Testis (tissue), 3 donors: Measurements from ENCODE around the gene ADCY2. TPM values are rescaled to one million over a fixed set of nuclear protein-coding genes. Genes with fewer than 3 reads are reported as not detected.

Experiments
- DNase-seq: peaks from one replicate; pipeline ENCODE4 v3.0.0-alpha.2; 2019
- H3K27ac ChIP-seq, 2 donors: fragments of 200-600 bp; sonication (generic); one replicate each; pipeline ENCODE4 v1.5.1; 2019
- H3K27me3 ChIP-seq: fragments of 200-600 bp; sonication (generic); one replicate; pipeline ENCODE4 v1.5.1; 2019
- H3K36me3 ChIP-seq: fragments of 200-600 bp; sonication (generic); one replicate; pipeline ENCODE4 v1.5.1; 2017; ENCODE audit warnings: low read depth; ENCODE audit errors: missing control alignments
- H3K4me1 ChIP-seq: fragments of 200-600 bp; sonication (generic); one replicate; pipeline ENCODE4 v1.5.1; 2019
- H3K4me3 ChIP-seq, 2 donors: fragments of 200-600 bp; sonication (generic); one replicate each; pipeline ENCODE4 v1.5.1; 2017 to 2019
- H3K9me3 ChIP-seq: fragments of 200-600 bp; sonication (generic); one replicate; pipeline ENCODE4 v1.5.1; 2017
- CTCF ChIP-seq, 3 experiments: fragments of 450-650 bp in 2 of 3; fragments of 200-600 bp in 1 of 3; sonication (generic) in 1 of 3; IDR thresholded peaks; one replicate each; pipeline ENCODE4 v1.5.1; 2016 to 2019; ENCODE audit warnings: antibody characterized with exemption in 3 of 3, mild to moderate bottlenecking in 2 of 3, moderate library complexity in 1 of 3
- POLR2A ChIP-seq: fragments of 450-650 bp; IDR thresholded peaks from one replicate; pipeline ENCODE4 v1.6.1; 2017; ENCODE audit warnings: antibody characterized with exemption, mild to moderate bottlenecking, moderate library complexity
- WGBS, 2 donors: methylation state at CpG; one replicate each; pipeline ENCODE4 v1.1.5; 2018; 5-methylcytosine and 5-hydroxymethylcytosine counted together
- intact Hi-C: fragments of 100-400 bp; cut with DNase I; formaldehyde crosslinking; loops from one replicate; pipeline ENCODE4 v1.15.1; 2023; ENCODE audit warnings: low total_unique reads
- polyA plus RNA-seq: library from polyadenylated mRNA; stranded (reverse); fragments of 350-450 nt; fragmentation: Illumina TruSeq; extraction: RNeasy Lipid Tissue Mini Kit (QIAGEN cat#74804); gene quantifications from one replicate; pipeline ENCODE4 v1.2.3, GENCODE V29; 2014; ENCODE audit warnings: low read depth, low replicate concordance; ENCODE audit not compliant: insufficient read depth
- total RNA-seq, 2 donors: library from RNA; depleted of rRNA; stranded (reverse); fragments of >200 nt; gene quantifications; one replicate each; pipeline ENCODE4 v1.2.3, GENCODE V29; 2016

ADCY2 gene
- total and polyA plus RNA-seq, 3 donors from 2014 or later = 9.4 to 18.5 (median 10.5) TPM

- Histone ChIP-seq H3K4me3 (no peak overlapping the region), H3K9me3 (no peaks in the 10 kb centered on the region), H3K27me3 (no peaks in the 10 kb centered on the region), H3K27ac (no peak overlapping the region), H3K36me3 (no peaks in the 10 kb centered on the region), H3K4me1 (peaks cover 6% of the 10 kb centered on the region)
- TF ChIP-seq CTCF (IDR thresholded peaks at IDR 0.05) (no peak), POLR2A (no peak)
- intact Hi-C loops = no loop called here
- no peak for DNase-seq
- WGBS, 2 donors = 75 to 81% methylated on average over 2 of the region's 2 CpGs
These were observed 457.1 kb downstream of the ADCY2 start for GRCh38 chr5:7852988-7853387.

GRCh38 chr5:7855611-7856010 lies 459.7 kb downstream of the ADCY2 start:
- Histone ChIP-seq H3K4me3 (no peak overlapping the region), H3K9me3 (no peaks in the 10 kb centered on the region), H3K36me3 (no peaks in the 10 kb centered on the region), H3K27ac (no peak overlapping the region), H3K27me3 (no peaks in the 10 kb centered on the region), H3K4me1 (no peaks in the 10 kb centered on the region)
- TF ChIP-seq POLR2A = no peak
- no peak for TF ChIP-seq CTCF (IDR thresholded peaks at IDR 0.05)
- WGBS, 2 donors = 57 to 68% methylated on average over 3 of the region's 3 CpGs
- intact Hi-C loops = no loop called here
- no peak for DNase-seq

- WGBS, 2 donors = 91 to 93% methylated on average over 2 of the region's 2 CpGs
- no peaks in the 10 kb centered on the region for H3K4me1 ChIP-seq
- H3K9me3 ChIP-seq = no peaks in the 10 kb centered on the region
- peak; percentile 21 for DNase-seq
- intact Hi-C loops = no loop called here
- no peaks in the 10 kb centered on the region for H3K36me3 ChIP-seq
- H3K4me3 ChIP-seq = no peak overlapping the region
- TF ChIP-seq POLR2A = no peak
- peak in 2 of 3 experiments; percentile 52 for TF ChIP-seq CTCF (IDR thresholded peaks at IDR 0.05)
- H3K27ac ChIP-seq = no peak overlapping the region
- no peaks in the 10 kb centered on the region for H3K27me3 ChIP-seq
These were observed 460.9 kb downstream of the ADCY2 start for GRCh38 chr5:7856855-7857254.

GRCh38 chr5:7857361-7857760 lies 461.4 kb downstream of the ADCY2 start:
- Histone ChIP-seq H3K4me3 (no peak overlapping the region), H3K27me3 (no peaks in the 10 kb centered on the region), H3K4me1 (no peaks in the 10 kb centered on the region), H3K9me3 (no peaks in the 10 kb centered on the region), H3K27ac (no peak overlapping the region), H3K36me3 (no peaks in the 10 kb centered on the region)
- no peak for TF ChIP-seq POLR2A
- TF ChIP-seq CTCF (IDR thresholded peaks at IDR 0.05) = no peak
- 87 to 91% methylated on average over 5 of the region's 5 CpGs for WGBS, 2 donors
- DNase-seq = no peak
- intact Hi-C loops = no loop called here

- Histone ChIP-seq H3K36me3 (no peaks in the 10 kb centered on the region), H3K9me3 (no peaks in the 10 kb centered on the region), H3K27me3 (no peaks in the 10 kb centered on the region), H3K4me3 (no peak overlapping the region), H3K4me1 (no peaks in the 10 kb centered on the region), H3K27ac (no peak overlapping the region)
- TF ChIP-seq POLR2A (no peak), CTCF (IDR thresholded peaks at IDR 0.05) (no peak)
- DNase-seq = no peak
- intact Hi-C loops = no loop called here
- WGBS, 2 donors = 62 to 75% methylated on average over 9 of the region's 9 CpGs
These were observed 462.1 kb downstream of the ADCY2 start for GRCh38 chr5:7857926-7858632.
